ENCODE measurements around the gene ATP2A3. TPM values are rescaled to one million over a fixed set of nuclear protein-coding genes. Genes with fewer than 3 reads are reported as not detected.

ATP2A3 gene
- polyA plus RNA-seq, 4 donors = 3.2 to 6.4 (median 5.2) TPM

DNA sequence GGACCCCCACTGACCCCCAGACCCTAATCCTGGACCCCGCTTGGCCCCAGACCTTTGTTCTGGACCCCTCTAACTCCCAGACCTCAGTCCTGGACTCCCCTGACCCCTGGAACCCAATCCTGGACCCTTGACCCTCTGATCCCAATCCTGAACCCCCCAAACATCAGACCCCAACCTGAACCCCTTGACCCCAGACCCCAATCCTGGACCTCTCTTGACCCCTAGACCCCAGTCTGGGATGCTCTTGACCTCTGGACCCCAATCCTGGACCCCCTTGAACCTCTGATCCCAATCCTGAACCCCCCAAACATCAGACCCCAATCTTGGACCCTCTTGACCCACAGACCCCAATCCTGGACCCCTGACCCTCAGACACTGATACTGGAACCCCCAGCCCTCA lies 34.5 kb downstream of the ATP2A3 start:
- no peak for DNase-seq (ENCODE audit: low read depth in 4 of 4, low spot score in 3 of 4)

DNA sequence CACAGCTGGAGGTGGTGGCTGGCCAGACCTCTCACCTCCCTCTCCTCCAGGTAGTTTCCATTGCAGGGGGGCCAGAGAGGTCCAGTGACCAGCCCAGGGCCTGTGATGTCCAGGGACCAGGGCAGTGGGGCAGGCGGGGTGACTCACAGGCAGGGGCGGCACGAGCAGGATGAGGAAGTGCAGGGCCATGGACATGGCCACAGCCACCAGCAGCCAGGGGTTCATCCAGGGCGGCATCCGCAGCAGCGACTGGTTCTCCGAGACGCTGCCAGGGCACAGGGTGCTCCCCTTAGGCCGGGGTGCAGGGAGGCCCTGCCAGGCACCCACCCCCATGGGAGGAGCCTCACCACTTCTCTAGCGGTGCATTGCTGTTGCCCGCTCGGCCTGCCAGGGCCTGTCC lies 35.1 kb downstream of the ATP2A3 start:
- no peak for DNase-seq (ENCODE audit: low read depth in 4 of 4, low spot score in 3 of 4)

DNA sequence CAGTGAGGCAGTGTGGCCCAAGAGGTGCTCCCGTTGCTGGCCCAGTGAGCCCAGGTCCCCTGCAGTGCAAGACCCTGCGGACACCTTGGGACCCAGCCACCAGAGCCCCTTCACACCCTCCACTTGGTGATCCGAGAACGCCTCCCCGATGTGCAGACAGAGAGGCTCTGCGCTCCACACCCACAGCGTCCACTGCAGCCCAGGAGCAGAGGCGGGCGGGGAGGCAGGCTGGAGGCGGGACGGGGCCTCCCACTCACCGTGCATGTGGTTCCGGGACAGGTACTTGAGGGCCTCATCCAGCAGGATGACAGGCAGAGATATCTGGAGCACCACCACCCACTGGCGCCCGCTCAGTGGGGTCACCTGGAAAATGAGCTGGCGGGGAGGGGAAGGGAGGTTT lies 35.8 kb downstream of the ATP2A3 start:
- no peak for DNase-seq (ENCODE audit: low read depth in 4 of 4, low spot score in 3 of 4)

DNA sequence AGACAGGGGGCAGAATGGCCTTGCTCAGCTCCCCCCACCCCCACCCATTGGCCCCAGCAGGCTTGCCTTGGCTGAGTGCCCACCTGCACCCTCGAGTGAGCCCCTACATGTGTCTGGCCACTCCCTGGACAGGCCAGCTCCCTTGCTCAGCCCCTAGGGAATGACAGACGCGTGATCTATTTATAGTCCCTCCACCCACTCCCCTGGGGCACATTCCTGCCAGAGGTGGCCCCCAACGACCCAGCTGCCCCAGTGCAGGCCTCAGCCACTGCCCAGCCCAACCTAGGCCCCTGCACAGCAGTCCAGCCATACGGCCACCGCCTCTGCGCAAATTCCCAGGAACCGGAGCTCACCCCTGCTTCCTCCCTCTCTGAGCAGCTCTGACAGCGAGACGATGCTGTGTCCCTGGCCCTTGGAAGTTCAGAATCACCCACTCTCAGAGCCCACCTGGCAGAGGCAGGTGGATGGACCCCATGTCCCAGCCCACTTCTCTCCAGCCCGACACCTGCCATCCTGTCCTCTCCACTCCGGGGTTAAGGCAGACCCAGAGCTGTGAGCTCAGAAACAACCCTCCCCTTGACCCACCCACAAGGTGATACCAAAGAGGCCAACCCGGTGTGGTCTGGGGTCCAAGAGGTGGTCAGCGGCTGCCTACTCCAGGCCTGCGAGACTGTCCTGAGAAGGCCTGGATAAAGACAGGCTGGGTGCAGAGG lies 36.5 kb downstream of the ATP2A3 start:
- no peak for DNase-seq (ENCODE audit: low read depth in 4 of 4, low spot score in 3 of 4)

DNA sequence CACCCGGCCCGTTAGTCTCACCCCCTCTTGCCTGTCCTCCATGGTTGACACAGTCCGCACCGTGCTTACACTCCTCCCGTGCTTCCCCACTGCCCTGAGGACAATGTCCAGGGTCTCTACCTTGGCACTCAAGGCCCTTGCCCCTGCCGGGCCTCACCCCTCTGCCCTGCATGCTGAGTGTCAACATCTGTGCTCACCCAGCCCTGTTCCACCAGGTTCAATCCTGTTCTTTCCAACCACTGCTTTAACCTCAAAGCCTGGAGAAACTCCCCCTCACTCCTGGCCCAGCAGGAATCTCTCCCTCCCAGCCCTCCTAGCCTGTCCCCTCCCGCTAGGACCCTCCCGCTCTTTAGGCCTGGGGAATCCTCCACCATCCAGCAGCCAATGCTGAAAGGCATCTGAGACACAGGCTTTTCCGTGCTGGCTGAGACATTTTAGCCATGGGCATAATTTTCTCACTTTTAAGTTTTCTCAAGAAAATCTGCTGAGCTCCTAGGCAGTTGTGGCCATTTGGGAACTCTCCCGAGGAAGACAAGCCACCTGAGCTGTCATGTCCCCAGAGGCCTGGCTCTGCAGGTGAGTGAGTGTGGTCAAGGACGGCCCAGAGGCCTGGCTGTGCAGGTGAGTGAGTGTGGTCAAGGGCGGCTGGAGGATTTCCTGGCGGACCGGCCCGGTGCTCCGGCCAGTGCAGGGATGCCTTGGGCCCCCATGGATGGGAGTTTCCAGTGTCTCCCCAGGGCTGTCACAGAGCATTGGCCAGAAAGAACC lies 37.2 kb downstream of the ATP2A3 start:
- no peak for DNase-seq (ENCODE audit: low read depth in 4 of 4, low spot score in 3 of 4)

DNA sequence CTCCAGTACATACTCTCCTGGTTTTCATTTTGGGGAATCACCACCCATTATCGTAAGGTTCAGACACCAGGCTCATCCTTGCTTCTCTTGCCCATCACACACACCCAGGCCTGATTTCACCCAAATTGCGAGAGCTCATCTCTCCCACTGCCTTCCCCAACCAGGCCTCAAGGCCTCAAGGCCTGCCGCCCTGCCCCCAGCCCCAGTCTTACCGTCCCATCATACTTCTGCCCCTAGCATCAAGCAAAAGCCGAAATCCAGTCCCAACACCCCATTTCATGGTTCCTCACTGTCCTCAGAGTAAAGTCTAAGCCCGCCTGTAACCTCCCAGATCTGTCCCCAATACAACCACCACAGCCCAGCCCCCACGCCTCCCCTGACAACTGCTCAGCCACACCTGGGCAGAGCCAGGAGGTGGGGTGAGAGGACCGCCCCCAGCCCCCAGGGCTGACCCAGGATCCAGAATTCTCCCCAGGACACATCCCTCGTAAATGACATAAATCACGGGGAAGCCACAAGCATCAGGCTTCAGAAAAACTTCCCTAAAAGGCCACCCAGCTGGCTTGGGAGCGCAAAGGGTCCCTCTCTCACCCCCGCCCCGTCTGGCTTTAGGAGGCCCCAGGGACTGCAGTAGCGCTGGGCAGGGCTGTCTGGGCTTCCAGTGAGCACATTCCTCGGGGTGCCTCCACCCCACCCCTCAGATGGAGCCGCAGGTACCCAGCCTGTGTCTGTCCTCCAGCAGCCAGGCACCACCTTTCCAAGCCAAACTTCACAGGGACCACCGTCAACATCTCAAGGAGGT lies 38.4 kb downstream of the ATP2A3 start:
- DNase-seq (ENCODE audit: low read depth in 4 of 4, low spot score in 3 of 4) = no peak

DNA sequence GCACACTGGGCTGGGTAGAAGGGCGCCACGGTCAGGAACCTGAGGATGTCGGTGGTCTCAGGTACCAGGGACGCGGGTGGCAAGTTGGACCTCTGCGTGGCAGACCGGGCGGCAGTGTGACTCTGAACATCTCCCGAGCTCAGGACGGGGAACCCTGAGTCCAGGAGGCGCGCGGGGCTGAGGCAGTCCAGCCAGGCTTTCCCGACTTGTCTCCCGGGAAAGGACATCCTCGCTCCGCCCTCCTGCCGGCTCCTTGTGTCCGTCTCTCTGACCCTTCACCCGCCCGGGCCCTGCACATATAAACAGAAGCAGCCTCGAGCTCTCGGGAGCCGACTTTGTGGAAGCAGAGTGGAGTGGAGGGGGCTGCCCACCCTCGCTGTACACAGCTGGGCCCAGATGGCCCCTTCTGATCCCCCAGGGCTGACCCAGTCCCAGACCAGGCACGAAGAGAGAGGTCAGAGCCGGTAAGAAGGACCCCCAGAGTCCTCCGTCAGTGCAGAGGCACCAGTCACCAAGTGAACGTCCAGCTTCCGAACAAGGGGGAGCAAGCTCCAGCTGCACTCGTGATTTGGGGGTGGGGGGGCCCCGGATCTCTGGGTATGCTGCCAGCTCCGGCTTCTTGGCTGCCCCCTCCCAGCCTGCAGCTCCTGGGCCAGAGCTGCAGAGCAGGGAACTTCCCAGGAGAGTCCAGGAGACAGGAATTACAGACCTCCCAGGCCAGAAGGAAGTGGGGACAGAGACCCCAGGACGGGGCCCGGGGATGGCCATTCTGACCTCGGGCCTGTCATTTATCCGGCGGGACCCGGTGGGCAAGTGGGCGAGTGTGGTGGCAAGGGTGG lies 39.5 kb downstream of the ATP2A3 start:
- DNase-seq (ENCODE audit: low read depth in 4 of 4, low spot score in 3 of 4) = no peak

DNA sequence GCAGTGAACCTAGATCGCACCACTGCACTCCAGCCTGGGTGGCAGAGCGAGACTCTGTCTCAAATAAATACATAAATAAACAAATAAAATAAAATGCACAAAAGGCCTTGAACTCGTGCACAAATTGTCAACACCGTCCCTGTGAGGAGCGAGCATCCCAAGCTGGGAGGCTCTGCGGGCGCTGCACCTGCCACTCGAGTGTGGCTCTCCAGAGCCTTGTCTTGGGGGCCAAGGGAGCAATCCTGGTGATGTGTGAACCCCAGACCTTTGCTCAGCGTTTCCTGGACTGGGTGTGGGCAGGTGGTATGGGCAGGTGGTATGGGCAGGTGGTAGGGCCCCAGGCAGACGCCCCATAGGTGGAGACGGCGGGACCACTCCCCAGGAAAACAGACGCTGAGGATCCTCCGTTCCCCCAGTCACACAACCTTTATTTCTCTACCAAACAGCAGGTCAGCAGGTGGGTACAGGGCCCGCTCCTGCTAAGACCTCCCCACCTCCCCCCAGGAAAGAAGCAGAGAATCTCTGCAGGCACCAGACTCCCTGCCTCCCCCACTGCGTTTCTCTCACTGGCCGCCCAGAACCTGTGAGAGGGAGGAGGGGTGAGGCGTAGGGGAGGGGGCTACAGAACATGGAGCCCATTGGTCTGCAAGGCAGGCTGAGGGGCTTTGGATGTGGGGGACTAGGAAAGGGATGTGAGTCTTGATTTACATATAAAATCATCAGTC lies 40.6 kb downstream of the ATP2A3 start:
- no peak for DNase-seq (ENCODE audit: low read depth in 4 of 4, low spot score in 3 of 4)

DNA sequence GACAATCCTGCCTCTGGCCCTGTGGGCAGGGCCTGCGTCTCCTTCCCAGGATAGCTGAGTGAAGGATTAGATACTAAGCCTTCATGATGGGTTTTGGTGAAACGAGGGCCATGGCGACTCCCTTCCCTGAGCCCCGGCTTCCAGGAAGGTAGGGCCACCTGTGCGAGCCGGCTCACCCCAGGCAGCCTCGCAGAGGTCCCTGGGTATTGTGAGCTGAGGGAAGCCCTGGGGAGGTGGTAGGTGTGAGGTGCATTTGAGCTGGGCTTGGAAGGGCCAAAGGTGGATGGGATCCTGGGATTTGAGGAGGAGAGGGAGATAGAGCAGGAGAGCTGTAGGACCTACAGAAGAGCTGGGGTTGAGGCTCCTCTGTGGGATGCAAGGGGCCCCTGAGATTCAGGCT lies 41.5 kb downstream of the ATP2A3 start:
- no peak for DNase-seq (ENCODE audit: low read depth in 4 of 4, low spot score in 3 of 4)

DNA sequence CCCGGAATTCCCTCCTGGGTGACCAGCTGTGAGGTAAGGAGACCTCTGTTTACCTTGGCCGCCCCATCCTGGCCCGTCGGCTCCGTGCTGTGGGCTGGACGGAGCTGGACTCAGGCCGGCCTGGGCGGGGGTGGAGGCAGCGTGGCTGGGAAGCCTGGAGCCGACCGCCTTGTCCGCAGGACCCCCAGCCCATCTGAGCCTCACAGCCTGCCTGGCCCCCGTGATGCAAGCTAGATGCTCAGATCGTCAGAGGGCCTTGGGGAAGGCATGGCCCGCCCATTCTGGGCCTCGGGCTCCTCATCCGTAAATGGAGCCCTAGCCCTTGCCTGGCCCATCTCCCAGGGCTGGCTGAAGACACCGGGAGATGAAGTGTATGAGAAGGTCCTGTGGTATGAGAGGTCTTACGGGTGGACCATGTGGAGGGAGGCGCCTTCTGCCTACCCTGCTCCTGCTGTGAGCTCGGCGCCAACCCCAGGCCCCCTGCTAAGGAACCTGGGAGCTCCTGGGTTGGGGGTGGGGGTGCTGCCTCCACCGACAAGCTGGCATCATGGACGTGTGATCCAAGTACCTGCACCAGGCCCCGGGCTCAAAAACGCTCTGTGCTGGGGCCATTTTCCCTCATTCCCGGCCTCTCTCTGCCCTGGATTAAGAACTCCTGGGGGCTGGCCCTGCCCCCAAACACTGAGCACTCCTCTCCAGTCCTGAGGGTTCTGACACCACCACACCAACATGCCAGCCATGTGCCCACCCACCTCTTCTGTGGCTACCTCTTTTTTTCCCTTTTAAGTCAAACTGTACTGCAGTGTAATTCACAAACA lies 42.5 kb downstream of the ATP2A3 start:
- no peak for DNase-seq (ENCODE audit: low read depth in 4 of 4, low spot score in 3 of 4)

DNA sequence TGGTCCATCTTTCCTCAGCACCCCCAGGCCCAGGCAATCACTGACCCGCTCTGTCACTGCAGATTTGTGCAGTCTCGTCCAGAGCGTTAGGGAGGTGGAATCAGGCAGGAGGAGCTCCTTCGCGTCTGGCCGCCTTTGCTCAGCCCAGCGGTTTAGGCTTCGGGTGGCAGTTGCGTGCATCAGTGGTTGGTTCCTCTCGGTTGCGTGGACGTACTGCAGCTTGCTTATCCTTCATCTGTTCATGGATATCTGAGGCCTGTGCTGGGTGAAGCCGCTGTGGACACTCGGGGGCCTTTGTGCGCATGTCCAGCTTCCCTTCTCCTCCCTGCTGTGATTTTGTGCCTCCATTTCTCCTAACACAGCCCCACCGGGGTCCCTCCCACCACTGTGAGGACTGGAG lies 43.2 kb downstream of the ATP2A3 start:
- DNase-seq (ENCODE audit: low read depth in 4 of 4, low spot score in 3 of 4) = no peak

DNA sequence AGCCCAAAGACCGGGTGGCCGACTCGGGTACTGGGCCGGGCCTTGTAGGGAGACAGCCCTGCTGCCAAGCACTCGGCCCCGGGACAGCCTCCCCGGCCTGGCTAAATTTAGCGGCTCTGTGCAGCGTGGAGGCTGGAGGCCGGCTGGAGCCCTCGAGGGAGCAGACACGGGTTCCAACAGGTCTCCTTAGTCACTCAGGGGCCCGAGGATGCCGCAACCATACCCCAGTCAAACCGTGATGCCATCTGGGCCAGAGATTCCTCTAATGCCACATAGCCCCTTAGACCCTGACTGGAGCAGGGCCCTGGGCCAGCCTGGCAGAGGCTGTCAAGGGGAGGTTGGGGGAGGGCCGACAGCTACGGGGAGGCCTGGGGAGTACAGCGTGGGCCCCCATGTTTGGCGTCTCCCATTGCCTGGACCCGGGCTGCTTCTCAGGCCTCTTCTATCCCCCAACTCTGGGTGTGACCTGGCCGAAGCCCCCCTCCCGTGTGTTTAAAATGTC lies 45.1 kb downstream of the ATP2A3 start:
- DNase-seq (ENCODE audit: low read depth in 4 of 4, low spot score in 3 of 4) = no peak

DNA sequence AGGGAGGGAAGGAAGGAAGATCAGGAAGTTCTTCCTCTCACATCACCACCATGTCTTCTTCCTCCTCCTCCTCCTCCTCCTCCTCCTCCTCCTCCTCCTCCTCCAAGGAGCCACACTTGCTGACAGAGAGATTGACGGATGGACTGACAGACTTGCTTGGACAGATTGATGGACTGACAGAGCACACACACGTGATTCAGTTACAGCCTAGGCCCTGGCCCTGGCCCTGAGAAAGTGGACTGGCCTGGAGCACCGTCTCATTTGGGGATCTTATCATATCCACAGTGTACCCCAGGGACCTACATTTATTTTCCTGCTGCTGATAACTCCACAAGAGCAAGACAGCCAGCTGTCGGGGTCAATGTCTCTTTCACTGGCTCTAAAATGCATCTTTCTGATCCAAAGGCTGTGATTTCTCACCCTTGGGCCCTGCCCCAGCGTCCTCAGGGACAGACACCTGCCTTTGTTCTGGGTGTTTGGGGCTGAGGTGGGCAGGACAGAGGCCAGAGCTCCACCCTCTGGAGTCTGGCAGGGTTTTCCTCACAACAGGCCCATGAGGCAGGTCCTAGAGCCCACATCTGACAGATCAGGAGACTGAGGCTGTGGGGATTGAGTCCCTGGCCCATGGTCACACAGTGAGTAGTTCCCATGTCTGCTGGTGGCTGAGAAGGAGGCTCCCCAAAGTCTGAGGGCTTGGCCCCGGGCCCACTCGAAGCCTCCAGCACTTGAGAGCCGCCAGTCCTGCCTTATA lies 45.7 kb downstream of the ATP2A3 start:
- DNase-seq (ENCODE audit: low read depth in 4 of 4, low spot score in 3 of 4) = no peak

DNA sequence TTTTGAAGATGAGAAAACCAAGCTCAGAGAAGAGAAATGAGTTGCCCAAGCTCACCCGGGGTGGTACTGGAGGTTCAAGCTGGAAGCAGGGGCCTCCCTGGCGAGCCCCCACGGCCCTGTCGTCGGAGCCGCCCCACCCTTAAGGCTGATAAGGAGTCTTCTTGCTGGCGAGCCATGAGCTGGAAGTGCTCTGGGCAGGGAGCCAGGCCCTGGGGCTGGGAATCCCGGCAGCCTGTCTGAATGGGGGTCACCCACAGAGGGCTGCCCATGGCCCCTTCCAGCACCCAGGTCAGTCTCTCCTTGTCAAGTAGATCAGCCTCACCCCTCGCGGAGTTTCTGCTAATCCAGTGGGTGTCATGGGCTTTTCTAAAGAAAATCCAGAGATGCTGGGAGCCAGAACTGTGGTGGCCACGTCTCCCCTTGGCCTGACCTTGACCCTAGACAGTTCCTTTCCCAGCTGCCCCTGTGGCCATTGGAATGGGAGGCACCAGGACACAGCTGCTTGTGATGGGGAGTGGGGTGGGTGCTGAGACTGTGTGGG lies 46.8 kb downstream of the ATP2A3 start:
- no peak for DNase-seq (ENCODE audit: low read depth in 4 of 4, low spot score in 3 of 4)

DNA sequence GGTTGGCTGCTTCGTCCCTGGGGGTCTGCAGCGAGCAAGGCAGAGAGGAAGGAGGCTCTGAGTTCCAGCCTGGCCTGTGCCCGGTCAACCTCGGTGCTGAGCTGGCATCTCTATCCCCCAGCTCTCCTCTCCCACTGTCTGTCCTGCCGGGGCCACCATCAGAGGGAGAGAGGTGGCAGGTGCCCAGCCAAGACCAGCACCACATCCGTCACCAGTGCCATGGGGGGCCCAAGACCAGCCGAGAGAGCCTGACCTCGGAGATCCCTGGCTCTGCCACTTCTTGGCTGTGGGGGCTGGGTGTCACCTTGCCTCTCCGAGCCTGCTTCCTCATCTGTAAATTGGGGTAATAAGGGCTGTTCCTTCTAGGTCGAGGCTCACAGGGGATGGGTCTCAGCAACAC lies 47.4 kb downstream of the ATP2A3 start:
- no peak for DNase-seq (ENCODE audit: low read depth in 4 of 4, low spot score in 3 of 4)

DNA sequence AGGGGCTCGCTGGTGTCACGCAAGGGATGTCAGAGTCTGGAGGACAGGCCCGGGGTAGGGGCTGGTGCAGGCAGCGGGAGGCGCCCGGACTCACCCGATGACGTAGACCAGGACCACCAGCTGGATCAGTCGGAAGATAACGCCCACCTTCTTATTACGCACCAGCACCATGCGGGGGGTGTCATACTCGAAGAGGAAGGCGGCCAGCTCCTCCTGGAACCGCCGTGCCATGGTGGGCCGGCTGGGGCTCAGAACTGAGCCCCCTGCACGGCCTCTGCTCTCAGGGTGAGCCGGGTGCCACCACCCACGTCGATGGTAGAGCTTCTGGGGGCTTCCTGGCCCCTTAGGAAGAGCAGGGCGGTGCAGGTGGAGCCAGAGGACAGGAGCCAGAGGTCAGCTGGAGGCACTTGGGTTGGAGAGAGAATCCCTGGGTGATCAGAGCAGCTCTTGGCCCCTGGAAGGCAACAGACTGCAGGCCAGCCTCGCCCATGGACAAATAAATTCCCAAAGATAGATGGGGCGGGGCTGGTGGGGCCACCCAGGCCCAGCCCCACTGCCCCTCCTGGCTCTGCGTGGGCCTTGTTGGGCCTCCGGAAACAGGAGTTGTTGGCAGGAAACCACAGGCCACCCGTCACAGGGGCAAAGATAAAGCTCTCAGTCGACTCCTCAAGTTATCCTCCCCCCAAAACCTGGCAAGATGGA lies 48.1 kb downstream of the ATP2A3 start, which contains the start of gene P2RX1:
P2RX1 (minus strand) TSS at position 471 of the 702 bp plus-strand sequence; CDS start at position 231, 240 bp downstream.
- no peak for DNase-seq (ENCODE audit: low read depth in 4 of 4, low spot score in 3 of 4)

DNA sequence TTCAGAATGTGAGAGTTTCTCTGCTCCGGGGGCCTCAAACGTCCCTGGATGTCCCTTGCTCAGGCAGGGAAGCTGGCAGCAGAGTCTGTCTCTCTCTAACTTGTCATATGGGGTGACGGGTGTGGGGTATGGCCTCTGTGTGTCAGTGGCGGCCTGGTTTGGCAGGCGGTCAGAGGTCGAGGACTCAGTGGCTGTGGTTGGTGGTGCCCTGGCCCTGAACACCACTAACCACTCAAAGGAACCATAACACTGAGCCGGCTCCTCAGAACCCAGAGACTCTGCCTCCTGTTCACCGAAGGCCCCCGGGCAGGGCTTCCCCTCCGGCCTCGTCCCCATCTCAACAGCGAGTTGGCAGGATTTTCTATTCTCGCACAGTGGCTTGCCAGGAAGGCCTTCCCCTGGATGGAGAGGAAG lies 48.6 kb downstream of the ATP2A3 start:
- DNase-seq (ENCODE audit: low read depth in 4 of 4, low spot score in 3 of 4) = no peak

Data from right renal pelvis (tissue), 4 donors.